HG03354 (cell line): ENCODE results near the gene POGK.
"Not testable (repeated sequence)": the region's sequence is repeated elsewhere in the genome, so short reads cannot be mapped to it uniquely, and the experiment has no call there.

Experiments
- ATAC-seq: cut with Tn5 transposase; IDR thresholded peaks from one replicate; pipeline ENCODE4 v1.9.1; 2021; ENCODE audit warnings: mild to moderate bottlenecking; ENCODE audit not compliant: unreplicated experiment, poor library complexity, severe bottlenecking

The POGK gene

DNA sequence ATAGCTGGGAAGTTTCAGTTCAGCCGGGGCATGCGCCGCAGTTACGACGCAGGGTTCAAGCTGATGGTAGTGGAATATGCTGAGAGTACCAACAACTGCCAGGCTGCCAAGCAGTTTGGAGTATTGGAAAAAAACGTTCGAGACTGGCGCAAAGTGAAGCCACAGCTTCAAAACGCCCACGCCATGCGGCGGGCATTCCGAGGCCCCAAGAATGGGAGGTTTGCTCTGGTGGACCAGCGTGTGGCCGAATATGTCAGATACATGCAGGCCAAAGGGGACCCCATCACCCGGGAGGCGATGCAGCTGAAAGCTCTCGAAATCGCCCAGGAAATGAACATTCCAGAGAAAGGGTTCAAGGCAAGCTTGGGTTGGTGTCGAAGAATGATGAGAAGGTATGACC, 9.9 kb downstream of the POGK start:
- ATAC-seq: no peak

DNA sequence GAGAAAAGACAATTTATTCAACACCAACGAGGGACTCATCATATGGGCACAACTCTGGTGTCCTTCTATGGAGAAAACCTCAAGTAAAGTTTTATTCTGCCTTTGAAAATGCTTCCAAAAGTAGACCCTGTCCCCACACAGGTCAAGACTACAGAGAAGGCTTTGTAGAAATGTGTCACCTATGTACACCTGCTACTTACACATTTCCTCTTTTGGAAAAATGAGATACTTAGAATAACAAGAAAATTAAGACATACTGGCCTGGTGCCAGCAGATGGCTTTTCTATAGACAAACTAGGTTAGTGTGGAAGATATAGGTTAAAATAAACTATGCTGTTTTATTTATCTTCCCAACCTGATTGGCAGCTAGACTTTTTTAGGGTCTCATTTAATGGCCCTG, 13.6 kb downstream of the POGK start:
- ATAC-seq: no peak

DNA sequence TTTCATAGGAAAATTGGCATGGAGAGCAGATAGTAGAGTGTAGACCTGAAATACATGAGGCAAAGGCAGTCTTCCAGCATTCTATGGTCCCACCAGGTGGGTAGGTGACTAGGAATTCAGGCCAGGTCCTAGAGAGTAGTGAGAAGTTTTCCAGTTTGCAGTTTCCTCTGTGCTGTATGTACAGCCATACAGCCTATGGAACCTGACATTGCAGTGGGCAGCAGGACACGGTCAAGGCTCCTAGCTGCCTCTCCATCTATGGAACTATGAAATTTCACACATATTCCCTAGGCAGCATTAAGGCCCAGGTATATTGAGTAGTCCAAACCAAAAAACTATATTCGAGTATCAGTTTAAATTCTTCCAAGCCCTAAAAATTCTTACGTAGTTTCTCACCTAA, 16.3 kb downstream of the POGK start:
- no peak for ATAC-seq

DNA sequence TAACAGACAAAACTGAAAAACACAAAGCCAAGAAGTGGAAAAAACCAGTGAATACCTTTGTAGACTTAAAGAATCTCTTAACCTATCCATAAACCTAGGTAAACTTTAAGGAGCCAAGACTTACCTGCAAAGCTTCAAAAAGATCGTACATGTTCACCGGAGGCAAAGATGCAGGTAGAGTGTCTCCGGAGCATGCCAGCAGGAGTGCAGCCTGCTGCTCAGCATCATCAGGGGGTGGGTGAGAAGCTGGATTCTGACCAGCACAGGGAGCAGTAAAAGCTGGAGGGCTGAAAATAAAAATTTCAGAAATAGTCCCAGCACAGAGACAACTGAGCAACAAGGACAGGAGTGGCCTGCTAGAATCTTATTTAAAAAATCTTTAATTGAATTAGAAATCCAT, 18.7 kb downstream of the POGK start:
- no peak for ATAC-seq

DNA sequence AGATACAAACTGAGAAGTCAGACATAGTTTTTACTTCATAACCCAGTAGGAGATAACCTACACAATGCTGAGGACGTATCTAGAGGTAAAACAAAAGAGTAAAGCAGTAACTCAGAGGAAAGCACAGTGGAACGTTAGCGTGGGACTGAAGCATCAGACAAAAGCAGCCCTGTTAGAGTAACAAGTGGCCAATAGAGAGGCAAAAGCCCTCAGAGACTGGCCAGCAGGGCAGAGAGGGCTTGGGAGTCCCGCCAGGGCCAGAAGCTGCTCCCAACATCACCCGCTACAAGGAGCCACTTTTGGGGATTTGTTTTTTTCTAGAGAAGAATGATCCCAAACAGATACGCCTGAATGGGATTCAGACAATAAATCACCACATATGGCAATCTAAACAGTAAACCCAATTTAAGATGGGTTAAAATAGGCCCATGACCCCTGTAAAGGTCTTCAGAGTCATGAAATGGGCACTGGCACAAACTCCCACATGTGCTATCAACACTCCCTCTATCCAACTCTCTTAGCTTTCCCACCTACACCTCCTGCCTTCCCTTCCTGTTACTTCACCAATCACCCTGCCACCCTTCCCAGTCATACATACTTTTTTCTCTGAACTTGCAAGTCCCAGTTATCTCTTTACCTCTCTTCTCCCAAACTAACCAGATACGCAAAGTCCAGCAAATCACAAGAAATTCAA, 19.6 kb downstream of the POGK start:
- ATAC-seq: no peak

DNA sequence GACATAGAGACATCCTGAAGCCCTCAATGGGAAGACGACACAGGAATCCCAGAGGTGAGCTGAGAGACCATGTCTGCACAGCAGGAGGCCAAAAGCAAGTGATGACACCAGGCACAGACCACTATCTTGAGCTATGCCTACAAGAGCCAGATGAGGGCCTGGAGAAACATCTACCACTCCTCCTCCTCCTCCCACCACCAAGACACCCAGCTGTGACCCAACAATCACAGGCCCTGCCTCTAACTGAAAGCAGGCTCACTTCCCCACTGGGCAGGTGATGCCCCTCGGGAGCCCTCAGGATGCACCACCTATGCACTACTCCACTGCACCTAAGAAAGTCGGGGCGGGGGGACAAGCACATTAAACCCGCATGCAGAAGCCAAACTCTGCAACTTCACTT, 20.3 kb downstream of the POGK start:
- no peak for ATAC-seq

DNA sequence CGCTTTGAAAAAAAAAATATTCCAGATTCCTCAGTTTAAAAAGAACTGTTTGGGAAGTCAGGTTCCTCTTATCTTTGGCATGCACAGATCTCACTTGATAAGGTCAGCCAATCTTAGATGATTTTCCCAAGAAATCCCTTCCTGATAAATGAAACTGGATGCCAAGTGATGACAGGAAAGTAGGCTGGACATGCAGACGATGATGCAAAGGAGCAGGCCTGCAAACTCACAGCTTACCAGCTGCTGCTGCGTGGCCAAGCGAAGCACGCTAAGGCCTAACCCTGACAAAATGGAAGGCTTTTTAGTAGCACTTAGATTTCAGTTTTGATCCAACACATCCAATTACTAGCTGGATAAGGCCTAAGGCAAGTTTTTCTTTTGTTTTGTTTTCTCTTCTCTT, 26.7 kb downstream of the POGK start:
- no peak for ATAC-seq

DNA sequence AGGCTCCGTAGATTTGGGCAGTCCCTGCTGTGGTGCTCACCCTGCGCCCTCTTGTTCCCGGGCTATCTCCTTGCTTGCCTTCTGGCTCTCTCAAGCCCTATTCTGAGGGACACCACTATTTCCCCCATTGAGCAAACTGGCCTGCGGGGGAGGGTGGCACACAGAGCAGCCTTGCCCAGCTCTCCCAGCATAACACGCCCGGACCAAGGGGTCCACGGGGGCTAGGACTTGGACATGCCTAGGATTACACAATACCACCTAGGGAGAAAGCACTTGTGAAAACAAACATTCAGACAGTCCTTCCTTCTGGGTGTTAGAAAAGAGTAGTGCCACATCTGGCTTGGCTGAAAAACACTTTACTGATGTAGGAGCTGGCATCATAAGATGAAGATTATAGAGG, 29.4 kb downstream of the POGK start:
- ATAC-seq: no peak

DNA sequence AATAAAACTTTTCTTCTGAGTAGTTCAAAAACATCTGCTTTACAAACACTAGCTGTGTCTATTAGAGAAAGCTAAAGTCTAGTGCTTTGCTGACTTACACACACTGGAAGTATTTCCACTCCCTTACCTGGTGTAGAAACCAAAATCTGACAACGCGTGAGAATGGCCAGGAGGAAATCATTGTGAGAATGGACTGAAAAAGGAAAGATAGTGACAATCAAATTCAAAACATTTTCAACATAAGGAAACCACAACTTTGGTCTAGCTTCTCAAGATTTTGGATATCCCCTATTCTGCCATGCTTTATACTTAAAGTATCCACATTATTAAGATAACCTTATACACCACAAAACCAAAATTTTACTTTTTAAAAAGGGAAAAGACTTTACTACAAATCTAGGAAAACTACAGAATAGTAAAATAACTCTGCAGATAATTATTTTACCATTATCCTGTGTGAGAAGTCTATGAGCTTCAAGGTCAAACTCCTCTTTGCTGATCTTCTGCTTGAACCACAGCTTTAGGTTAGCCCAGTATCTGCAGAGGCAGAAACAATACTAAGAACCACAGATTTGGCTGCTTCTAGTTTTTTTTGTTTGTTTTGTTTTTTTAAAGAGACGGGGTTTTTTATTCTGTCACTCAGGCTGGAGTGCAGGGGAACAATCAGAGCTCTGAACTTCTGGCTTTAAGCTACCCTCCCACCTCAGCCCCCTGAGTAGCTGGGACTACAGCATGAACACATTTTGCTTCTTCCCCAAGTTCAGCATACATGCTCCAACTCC, 30.2 kb downstream of the POGK start:
- no peak for ATAC-seq

DNA sequence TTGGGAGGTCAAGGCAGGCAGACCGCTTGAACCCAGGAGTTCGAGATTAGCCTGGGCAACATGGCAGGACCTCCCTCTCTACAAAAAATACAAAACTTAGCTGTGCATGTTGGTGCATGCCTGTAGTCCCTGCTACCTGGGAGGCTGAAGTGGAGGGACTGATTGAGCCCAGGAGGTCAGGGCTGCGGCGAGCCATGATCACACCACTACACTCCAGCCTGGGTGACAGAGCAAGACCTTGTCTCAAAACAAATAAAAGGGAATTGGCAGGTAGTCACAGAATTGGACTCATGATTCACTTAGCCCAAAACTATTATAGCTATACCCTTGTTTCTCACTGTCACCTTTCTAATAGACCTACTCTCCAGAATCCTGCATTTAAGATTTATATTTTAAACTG, 31.3 kb downstream of the POGK start:
- no peak for ATAC-seq

DNA sequence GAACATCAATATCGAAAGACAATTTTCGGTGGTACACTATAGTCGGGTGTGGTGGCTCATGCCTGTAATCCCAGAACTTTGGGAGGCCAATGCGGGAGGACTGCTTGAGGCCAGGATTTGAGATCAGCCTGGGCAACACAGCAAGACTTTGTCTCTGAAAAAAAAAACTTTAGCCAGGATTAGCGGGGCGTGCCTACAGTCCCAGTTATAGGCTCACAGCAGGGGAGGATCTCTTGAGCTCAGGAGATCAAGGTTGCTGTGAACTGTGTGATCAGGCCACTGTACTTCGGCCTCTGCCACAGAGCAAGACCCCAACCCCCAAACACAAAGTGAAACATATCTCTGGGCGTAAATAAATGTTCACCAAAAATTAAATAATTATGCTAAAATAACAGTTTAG, 35.2 kb downstream of the POGK start:
- no peak for ATAC-seq

DNA sequence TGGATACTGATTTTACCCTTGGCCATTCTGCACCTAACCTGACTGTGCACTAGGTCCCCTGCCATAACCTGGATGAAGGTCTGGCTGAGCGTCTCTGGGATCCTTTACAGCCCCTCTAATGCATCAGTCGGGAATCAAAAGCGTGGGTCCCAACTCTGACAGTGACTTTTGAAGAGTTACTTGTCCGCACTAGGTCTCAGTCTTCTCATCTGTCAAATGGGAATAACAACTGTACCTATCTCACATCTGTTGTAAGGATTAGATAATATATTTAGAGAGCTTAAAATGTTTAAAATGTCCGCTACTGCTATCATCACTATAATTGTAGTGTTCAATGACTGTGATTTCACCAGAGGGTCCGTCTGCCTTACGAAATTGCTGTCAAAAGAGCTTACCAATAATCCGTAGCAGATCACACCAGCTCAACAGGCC, 36.0 kb downstream of the POGK start:
- no peak for ATAC-seq

DNA sequence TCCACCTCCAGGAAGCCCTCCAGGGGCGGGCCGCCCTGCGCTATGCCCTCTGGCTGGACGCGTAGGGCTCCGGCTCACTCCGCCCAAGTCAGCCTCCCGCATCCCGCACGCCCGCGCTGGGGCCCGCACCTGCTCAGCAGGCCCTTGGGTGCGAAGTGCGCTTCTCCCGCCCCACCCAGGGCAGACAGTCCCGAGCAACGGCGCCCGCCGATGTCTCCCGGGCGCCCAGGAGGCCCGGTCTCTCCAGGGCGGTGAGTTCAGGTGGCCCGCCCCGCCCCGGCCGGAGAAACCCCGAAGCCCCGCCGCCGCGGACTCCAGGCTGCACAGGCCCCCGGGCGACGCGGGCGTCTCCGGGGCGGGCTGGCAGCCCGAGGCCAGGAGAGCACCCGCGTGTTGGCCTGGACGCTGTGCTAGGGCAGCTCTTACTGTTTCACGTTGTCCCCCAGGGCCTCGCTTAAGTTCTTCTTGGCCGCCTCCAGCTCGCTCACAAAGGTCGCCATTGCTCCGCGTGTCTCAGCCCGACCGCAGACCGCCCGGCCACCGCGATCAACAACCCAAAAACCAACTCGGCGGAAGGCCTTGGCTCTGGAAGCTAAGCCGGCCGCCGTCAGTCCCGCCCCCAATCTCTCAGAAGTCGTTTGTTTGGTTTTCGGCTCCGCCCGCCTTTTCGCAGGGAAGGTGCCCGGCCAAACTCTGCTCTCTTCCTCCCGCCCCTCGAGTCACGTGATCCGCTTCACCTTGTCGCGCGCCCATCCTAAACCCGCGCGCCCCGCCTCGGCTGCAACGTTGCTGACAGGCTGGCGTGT, 36.7 kb downstream of the POGK start, which contains the start of gene TADA1:
TADA1 (minus strand) TSS at position 531 of the 806 bp plus-strand sequence; CDS start at position 500, 31 bp downstream.
- ATAC-seq: peak; percentile 87

DNA sequence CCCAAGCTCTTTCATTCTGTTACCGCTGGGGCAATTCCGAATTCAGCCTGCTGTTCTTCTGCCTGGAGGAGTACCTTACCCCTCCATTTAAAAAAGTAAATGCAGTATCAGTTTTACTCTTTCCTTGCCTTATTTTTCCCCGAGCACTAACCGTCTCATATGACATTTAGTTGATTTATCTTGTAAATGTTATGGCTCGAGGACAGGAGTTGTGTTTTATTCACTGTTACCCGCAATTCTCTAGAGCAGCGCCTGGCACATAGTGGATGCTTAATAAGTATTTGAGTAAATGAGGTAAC, 37.2 kb downstream of the POGK start:
- ATAC-seq: peak; percentile 1

DNA sequence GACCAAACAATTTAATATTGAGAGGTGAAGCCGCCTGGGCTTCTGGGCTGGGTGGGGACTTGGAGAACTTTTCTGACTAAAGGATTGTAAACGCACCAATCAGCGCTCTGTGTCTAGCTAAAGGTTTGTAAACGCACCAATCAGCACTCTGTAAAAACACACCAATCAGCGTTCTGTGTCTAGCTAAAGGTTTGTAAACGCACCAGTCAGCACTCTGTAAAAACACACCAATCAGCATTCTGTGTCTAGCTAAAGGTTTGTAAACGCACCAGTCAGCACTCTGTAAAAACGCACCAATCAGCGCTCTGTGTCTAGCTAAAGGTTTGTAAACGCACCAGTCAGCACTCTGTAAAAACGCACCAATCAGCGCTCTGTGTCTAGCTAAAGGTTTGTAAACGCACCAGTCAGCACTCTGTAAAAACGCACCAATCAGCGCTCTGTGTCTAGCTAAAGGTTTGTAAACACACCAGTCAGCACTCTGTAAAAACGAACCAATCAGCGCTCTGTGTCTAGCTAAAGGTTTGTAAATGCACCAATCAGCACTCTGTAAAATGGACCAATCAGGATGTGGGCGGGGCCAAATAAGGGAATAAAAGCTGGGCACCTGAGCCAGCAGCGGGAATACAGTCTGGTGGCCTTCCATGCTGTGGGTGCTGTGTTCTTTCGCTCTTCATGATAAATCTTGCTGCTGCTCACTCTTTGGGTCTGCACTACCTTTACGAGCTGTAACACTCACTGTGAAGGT, 39.1 kb downstream of the POGK start:
- not testable (repeated sequence) for ATAC-seq

DNA sequence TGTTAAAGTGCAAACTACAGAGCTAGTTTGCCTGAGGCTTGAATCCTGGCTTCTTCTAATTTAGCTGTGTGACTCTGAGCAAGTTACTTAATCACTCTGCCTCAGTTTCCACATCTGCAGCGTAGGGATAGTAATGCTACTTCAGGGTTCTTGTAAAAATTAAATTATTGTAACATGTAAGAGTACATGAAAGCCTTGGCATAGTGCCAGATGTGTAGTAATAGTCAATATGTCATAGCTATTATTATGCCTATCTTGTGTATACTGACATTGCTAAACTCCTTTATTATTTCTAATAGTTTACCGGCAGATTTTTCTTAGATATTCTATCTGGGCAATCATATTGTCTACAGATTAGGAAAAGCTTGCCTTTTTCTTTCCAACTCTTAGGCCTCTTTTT, 43.6 kb downstream of the POGK start:
- no peak for ATAC-seq

DNA sequence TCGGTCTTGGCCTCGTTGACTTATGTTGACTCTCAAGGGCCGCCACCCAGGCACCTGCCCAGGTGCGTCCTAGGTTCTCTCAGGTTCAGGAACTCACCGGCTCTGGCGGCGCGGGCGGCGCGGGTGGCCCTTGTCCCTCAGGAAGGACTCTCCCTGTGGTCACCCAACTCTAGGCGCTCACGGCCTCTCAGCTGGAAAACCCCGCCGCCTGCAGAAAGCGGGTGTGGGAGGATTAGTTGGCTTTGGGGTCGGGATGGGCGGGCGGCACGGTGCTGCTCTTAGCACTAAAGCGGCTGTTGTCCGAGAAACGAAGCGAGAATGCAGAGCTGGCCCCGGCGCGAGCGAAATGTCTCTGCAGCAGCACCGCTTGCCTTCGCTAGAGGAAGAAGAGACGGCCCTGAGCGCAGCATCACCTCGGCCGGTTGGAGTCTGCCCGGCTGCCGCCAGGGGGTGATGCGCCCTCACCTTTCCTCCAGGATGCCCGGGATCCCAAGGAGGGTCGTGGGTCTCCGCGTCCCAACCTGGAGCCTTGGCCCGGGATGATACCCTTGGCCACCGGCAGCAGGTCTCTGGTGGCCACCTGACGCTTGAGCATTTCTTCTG, 44.9 kb downstream of the POGK start:
- ATAC-seq: no peak

DNA sequence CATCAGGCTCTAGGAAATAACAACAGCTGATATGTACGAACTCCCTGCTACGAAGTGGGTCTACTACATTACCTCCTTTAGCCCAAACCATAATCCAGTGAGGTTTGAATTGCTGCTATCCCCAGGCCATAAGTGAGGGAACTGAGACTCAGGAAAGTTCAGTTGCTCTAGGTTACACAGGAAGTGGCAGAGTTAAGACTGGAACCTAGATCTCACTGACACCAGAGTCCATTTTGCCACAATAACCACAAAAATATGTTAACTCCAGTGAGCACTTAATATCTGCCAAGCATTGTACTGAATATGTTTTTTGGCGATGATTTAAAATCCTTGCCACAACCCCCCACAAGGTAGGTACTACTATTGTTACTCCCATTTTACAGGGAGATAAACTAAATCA, 45.7 kb downstream of the POGK start:
- no peak for ATAC-seq

DNA sequence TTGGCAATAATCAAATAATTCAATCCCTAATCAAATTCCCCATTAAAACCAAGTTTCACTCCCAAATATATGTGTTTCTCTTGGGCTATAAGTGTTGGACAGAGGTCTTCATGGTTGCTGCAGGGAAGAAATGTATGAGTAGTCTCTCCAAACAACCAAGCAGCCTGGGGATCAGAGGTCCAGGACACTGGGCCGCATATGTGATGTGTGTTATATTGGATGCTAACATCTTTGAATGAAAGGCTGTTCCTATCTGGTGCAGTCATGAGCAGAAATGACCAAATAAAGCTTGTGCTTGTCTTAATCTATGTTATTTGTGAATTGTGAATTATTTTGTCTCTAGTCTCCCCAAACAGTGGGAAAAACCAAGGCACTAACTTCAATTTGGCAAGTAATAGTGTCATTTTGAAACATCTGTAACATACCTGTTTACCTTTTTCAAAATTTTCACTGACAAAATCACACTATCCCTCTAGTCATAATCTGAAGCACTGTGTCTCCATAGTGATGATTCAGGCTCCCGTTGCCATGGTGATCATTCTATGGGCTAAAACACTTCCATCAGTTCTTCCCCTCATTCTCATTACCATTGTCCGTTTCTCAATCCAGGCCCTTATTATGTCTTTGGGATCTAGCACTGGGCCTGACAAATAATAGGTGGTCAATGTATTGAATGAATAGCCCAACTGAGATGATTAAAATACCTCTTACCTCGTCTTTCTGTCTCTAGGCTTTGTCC, 49.3 kb downstream of the POGK start:
- no peak for ATAC-seq
